H1 (cell line): ENCODE results near the gene GNG12. TPM values are rescaled to one million over a fixed set of nuclear protein-coding genes. Genes with fewer than 3 reads are reported as not detected.

ENCODE experiments used
- CTCF ChIA-PET: fragments of 300-600 bp; sonication (Branson Sonifier 250); formaldehyde crosslinking; loops from one replicate; lab custom pipeline; 2021; ENCODE audit not compliant: partially characterized antibody; lab: Charles Lee
- POLR2A ChIA-PET: fragments of 300-600 bp; sonication (Branson Sonifier 250); formaldehyde crosslinking; loops from one replicate; lab custom pipeline; 2021; ENCODE audit warnings: inconsistent platforms; ENCODE audit not compliant: partially characterized antibody; lab: Charles Lee
- DNase-seq, 2 experiments: peaks; one replicate each; pipeline versions ENCODE4 v3.0.0 to v3.0.0-alpha.2; 2010 to 2022; ENCODE audit warnings: low spot score in 2 of 2, low read depth in 1 of 2, mixed read lengths in 1 of 2
- FAIRE-seq: peaks from 2 replicates; lab custom pipeline; 2011; peaks lifted over from hg19 to GRCh38; lab: Jason Lieb, UNC
- H2AFZ ChIP-seq: 2 replicates; pipeline ENCODE4 v1.8.1; 2012; ENCODE audit warnings: low read length, inconsistent platforms
- H2AK5ac ChIP-seq: 2 replicates; pipeline ENCODE4 v1.6.1; 2013; ENCODE audit warnings: low read depth, low read length
- H2BK120ac ChIP-seq: replicated peaks from 2 replicates; pipeline ENCODE3; 2013; ENCODE audit warnings: low read depth, low read length, inconsistent platforms
- H2BK12ac ChIP-seq: 2 replicates; pipeline ENCODE4 v1.6.1; 2013; ENCODE audit warnings: low read depth, low read length
- H2BK15ac ChIP-seq: 2 replicates; pipeline ENCODE4 v1.6.1; 2013; ENCODE audit warnings: low read length
- H2BK20ac ChIP-seq: 2 replicates; pipeline ENCODE4 v1.6.1; 2013; ENCODE audit warnings: low read length
- H2BK5ac ChIP-seq: 2 replicates; pipeline ENCODE4 v1.6.1; 2013; ENCODE audit warnings: low read depth, low read length
- H3K14ac ChIP-seq: 2 replicates; pipeline ENCODE4 v1.6.1; 2013; ENCODE audit warnings: inconsistent platforms; ENCODE audit not compliant: insufficient read length
- H3K18ac ChIP-seq: 2 replicates; pipeline ENCODE4 v1.6.1; 2013; ENCODE audit warnings: low read length; ENCODE audit errors: extremely low read depth
- H3K23ac ChIP-seq: 2 replicates; pipeline ENCODE4 v1.6.1; 2013; ENCODE audit warnings: inconsistent platforms; ENCODE audit not compliant: insufficient read length
- H3K23me2 ChIP-seq: 2 replicates; pipeline ENCODE4 v1.6.1; 2013; ENCODE audit warnings: low read depth, low read length
- H3K27ac ChIP-seq: 2 replicates; pipeline ENCODE4 v1.6.1; 2011; ENCODE audit warnings: low read depth, low read length, inconsistent platforms
- H3K27me3 ChIP-seq, 4 experiments: replicated peaks in 1 of 4; 1 replicate in 1 of 4; 2 replicates in 3 of 4; pipeline versions ENCODE4 v1.6.1 to v1.8.1; 2011 to 2013; ENCODE audit warnings: low read length in 3 of 4, mild to moderate bottlenecking in 3 of 4, inconsistent platforms in 2 of 4, mixed read lengths in 2 of 4, moderate library complexity in 1 of 4; ENCODE audit not compliant: control insufficient read depth in 3 of 4, insufficient read depth in 3 of 4; ENCODE audit errors: extremely low read depth in 1 of 4
- H3K36me3 ChIP-seq, 4 experiments: 2 replicates each; pipeline versions ENCODE4 v1.6.1 to v1.8.1; 2011 to 2013; ENCODE audit warnings: mild to moderate bottlenecking in 4 of 4, low read length in 3 of 4, moderate library complexity in 2 of 4, control low read depth in 1 of 4, inconsistent platforms in 1 of 4; ENCODE audit not compliant: insufficient read depth in 4 of 4, control insufficient read depth in 2 of 4
- H3K4ac ChIP-seq: replicated peaks from 2 replicates; pipeline ENCODE3; 2013; ENCODE audit warnings: low read length, low read depth, mixed read lengths, inconsistent platforms; ENCODE audit not compliant: insufficient read length
- H3K4me1 ChIP-seq, 4 experiments: replicated peaks in 1 of 4; 1 replicate in 1 of 4; 2 replicates in 3 of 4; pipeline versions ENCODE4 v1.6.1 to v1.8.1; 2011 to 2013; ENCODE audit warnings: low read length in 3 of 4, inconsistent platforms in 2 of 4, mixed read lengths in 1 of 4; ENCODE audit not compliant: insufficient read depth in 4 of 4, control insufficient read depth in 3 of 4
- H3K4me2 ChIP-seq, 2 experiments: 2 replicates each; pipeline versions ENCODE4 v1.6.1 to v1.8.1; 2011 to 2013; ENCODE audit warnings: low read depth in 2 of 2, low read length in 2 of 2, control low read depth in 1 of 2, inconsistent platforms in 1 of 2, mild to moderate bottlenecking in 1 of 2; ENCODE audit not compliant: insufficient read depth in 1 of 2
- H3K4me3 ChIP-seq, 4 experiments: fragments of 200-600, 300-600 bp in 1 of 4; sonication (generic), shearing (Covaris generic), sonication (Bioruptor Twin) in 1 of 4; 2 replicates each; pipeline versions ENCODE4 v1.5.1 to v1.8.1; 2011 to 2016; ENCODE audit warnings: low read length in 4 of 4, low read depth in 3 of 4, control low read depth in 2 of 4, inconsistent platforms in 2 of 4, mild to moderate bottlenecking in 2 of 4, mixed read lengths in 1 of 4, moderate library complexity in 1 of 4; ENCODE audit not compliant: insufficient read depth in 2 of 4; ENCODE audit errors: extremely low read depth in 1 of 4
- H3K56ac ChIP-seq: replicated peaks from 2 replicates; pipeline ENCODE3; 2013; ENCODE audit warnings: low read depth, mild to moderate bottlenecking, mixed read lengths, low read length, inconsistent platforms; ENCODE audit not compliant: insufficient read length
- H3K79me1 ChIP-seq: 2 replicates; pipeline ENCODE4 v1.6.1; 2013; ENCODE audit warnings: low read depth, low read length, control low read depth
- H3K79me2 ChIP-seq, 2 experiments: 2 replicates each; pipeline versions ENCODE4 v1.6.1 to v1.8.1; 2012 to 2013; ENCODE audit warnings: low read length in 2 of 2, mild to moderate bottlenecking in 2 of 2, inconsistent platforms in 1 of 2; ENCODE audit not compliant: insufficient read depth in 2 of 2, control insufficient read depth in 1 of 2
- H3K9ac ChIP-seq, 4 experiments: replicated peaks in 1 of 4; 1 replicate in 1 of 4; 2 replicates in 3 of 4; pipeline versions ENCODE4 v1.6.1 to v1.8.1; 2011 to 2013; ENCODE audit warnings: low read depth in 3 of 4, low read length in 3 of 4, control low read depth in 2 of 4, mild to moderate bottlenecking in 2 of 4, moderate library complexity in 2 of 4, inconsistent platforms in 1 of 4; ENCODE audit errors: extremely low read depth in 1 of 4
- H3K9me3 ChIP-seq, 2 experiments: 2 replicates each; pipeline versions ENCODE4 v1.6.1 to v1.8.1; 2012 to 2013; ENCODE audit warnings: mild to moderate bottlenecking in 2 of 2, moderate library complexity in 2 of 2, control low read depth in 1 of 2, inconsistent platforms in 1 of 2, low read depth in 1 of 2, low read length in 1 of 2, mixed read lengths in 1 of 2; ENCODE audit not compliant: insufficient read depth in 2 of 2
- H4K20me1 ChIP-seq, 2 experiments: replicated peaks in 1 of 2; 2 replicates each; pipeline versions ENCODE3 to v1.8.1; 2011 to 2013; ENCODE audit warnings: inconsistent platforms in 2 of 2, low read length in 2 of 2, mild to moderate bottlenecking in 1 of 2; ENCODE audit not compliant: insufficient read depth in 2 of 2, control insufficient read depth in 1 of 2
- H4K5ac ChIP-seq: 2 replicates; pipeline ENCODE4 v1.6.1; 2013; ENCODE audit warnings: low read length, low read depth, mixed read lengths, inconsistent platforms; ENCODE audit not compliant: insufficient read length
- H4K8ac ChIP-seq: 2 replicates; pipeline ENCODE4 v1.8.0; 2013; ENCODE audit warnings: mild to moderate bottlenecking, moderate library complexity, low read length, inconsistent platforms; ENCODE audit not compliant: insufficient read depth; ENCODE audit errors: extremely low read depth
- H4K91ac ChIP-seq: replicated peaks from 2 replicates; pipeline ENCODE3; 2013; ENCODE audit warnings: low read length, mixed read lengths, inconsistent platforms; ENCODE audit not compliant: insufficient read length
- ATF2 ChIP-seq: IDR thresholded peaks from 2 replicates; pipeline ENCODE4 v1.6.1; 2012; ENCODE audit warnings: low read length, inconsistent platforms
- POLR2AphosphoS5 ChIP-seq: IDR thresholded peaks from 2 replicates; pipeline ENCODE4 v1.6.1; 2011; ENCODE audit warnings: low read depth, low read length
- RFX5 ChIP-seq: IDR thresholded peaks from 2 replicates; pipeline ENCODE4 v1.6.1; 2011; ENCODE audit warnings: low read depth, low read length, improper control_type of control experiment, borderline replicate concordance
- SUZ12 ChIP-seq: fragments of 200-600 bp; sonication (generic); IDR thresholded peaks from 2 replicates; pipeline ENCODE4 v1.6.1; 2012; ENCODE audit warnings: mild to moderate bottlenecking, inconsistent platforms, low read length, moderate library complexity, mixed read lengths
- TBP ChIP-seq: IDR thresholded peaks from 2 replicates; pipeline ENCODE4 v1.6.1; 2011; ENCODE audit warnings: low read depth, low read length, improper control_type of control experiment
- TCF12 ChIP-seq: IDR thresholded peaks from 2 replicates; pipeline ENCODE4 v1.6.1; 2011; ENCODE audit warnings: low read depth, mild to moderate bottlenecking, low read length
- WGBS, 2 experiments: shearing (Covaris generic) in 1 of 2; methylation state at CpG; one replicate each; pipeline versions ENCODE4 v1.1.6 to v1.1.7; 2013 to 2015; ENCODE audit warnings: low lambda C conversion rate in 2 of 2, mixed read lengths in 2 of 2, inconsistent platforms in 1 of 2, low coverage in 1 of 2, missing lambda C conversion rate in 1 of 2; ENCODE audit not compliant: insufficient replicate concordance in 2 of 2, insufficient coverage in 1 of 2, insufficient read length in 1 of 2; ENCODE audit errors: extremely low coverage in 1 of 2, missing lambda C conversion rate in 1 of 2; 5-methylcytosine and 5-hydroxymethylcytosine counted together
- polyA plus RNA-seq, 7 experiments: library from polyadenylated mRNA; depleted of rRNA in 3 of 7; stranded (reverse) in 5 of 7; unstranded in 2 of 7; fragments of >200 nt in 5 of 7; fragments of 200-250 nt in 2 of 7; gene quantifications; 1 replicate in 5 of 7; 2 replicates in 1 of 7; 4 replicates in 1 of 7; pipeline versions ENCODE4 v1.2.1 to v1.2.3, GENCODE V29; 2011 to 2013; ENCODE audit warnings: missing spikeins in 2 of 7, mixed read lengths in 2 of 7
- total RNA-seq: library from RNA; stranded (reverse); fragmentation: NEBNext Ultra II Directional; extraction: Animal tissue kit (Norgen Biotek cat#: 25700); gene quantifications from 2 replicates; pipeline ENCODE4 v1.2.1, GENCODE V29; 2021

GNG12 gene
- total and polyA plus RNA-seq, 2 of the 8 experiments (the other 6 are each of a cell fraction or from before 2014, with no cell fraction given) = 11.4 to 35.8 TPM

- Histone ChIP-seq H4K8ac (no peak overlapping the region), H3K79me1 (no peaks in the 10 kb centered on the region), H3K4me3 (no peak overlapping the region), H3K23me2 (no peaks in the 10 kb centered on the region), H3K9ac (no peak overlapping the region), H4K91ac (no peak overlapping the region), H3K79me2 (no peaks in the 10 kb centered on the region), H3K18ac (no peak overlapping the region), H2BK12ac (no peak overlapping the region), H3K4me2 (no peak overlapping the region), H3K56ac (no peak overlapping the region), H3K27me3 (no peaks in the 10 kb centered on the region; a peak in 1 of 7 replicates), H3K23ac (no peak overlapping the region), H2AK5ac (no peak overlapping the region), H4K5ac (no peak overlapping the region), H2AFZ (no peak overlapping the region), H3K4ac (no peak overlapping the region), H2BK5ac (no peak overlapping the region), H4K20me1 (no peaks in the 10 kb centered on the region), H3K9me3 (no peaks in the 10 kb centered on the region), H2BK120ac (no peak overlapping the region), H3K14ac (no peak overlapping the region), H3K36me3 (no peaks in the 10 kb centered on the region), H2BK15ac (no peak overlapping the region), H2BK20ac (no peak overlapping the region), H3K27ac (no peak overlapping the region), H3K4me1 (no peaks in the 10 kb centered on the region)
- DNase-seq (no peak), FAIRE-seq (no peak)
- ChIA-PET POLR2A (no interaction called here), CTCF (interaction anchor here (0.8 to 1.2 kb wide), 3 partner anchors 8 to 96 kb away, joined by 3 read pairs; no protein-coding TSS in a partner anchor)
- TF ChIP-seq TCF12 (no peak), RFX5 (no peak), POLR2AphosphoS5 (no peak), SUZ12 (no peak), TBP (no peak), ATF2 (no peak)
- 84% methylated on average over 1 of the region's 1 CpG; no CpG with 5 or more reads in 1 of the 2 experiments for WGBS, 2 experiments
Measured at GRCh38 chr1:67861856-67862516, 28.7 kb upstream of the GNG12 start.
